Panc1 (cell line): Measurements from ENCODE around the gene KRT4. TPM values are rescaled to one million over a fixed set of nuclear protein-coding genes. Genes with fewer than 3 reads are reported as not detected.

Source experiments
- ATAC-seq: fragments of 200-7000 bp; cut with Tn5 transposase; 2 replicates; pipeline ENCODE4 v1.9.1; 2020; ENCODE audit warnings: mild to moderate bottlenecking, moderate library complexity
- BruUV-seq: library from RNA; stranded (reverse); fragments of 400-500 nt; replicated peaks from 2 replicates; lab custom pipeline; 2021; lab: Mats Ljungman, UMichigan
- CTCF ChIA-PET: fragments of 300-600 bp; sonication (Branson Sonifier 250); formaldehyde crosslinking; loops from one replicate; lab custom pipeline; 2022; ENCODE audit warnings: antibody characterized with exemption; lab: Charles Lee
- POLR2A ChIA-PET: fragments of 300-600 bp; sonication (Branson Sonifier 250); formaldehyde crosslinking; loops from one replicate; lab custom pipeline; 2022; ENCODE audit warnings: antibody characterized with exemption; lab: Charles Lee
- DNase-seq: peaks from one replicate; pipeline ENCODE4 v3.0.0-alpha.2; 2010; ENCODE audit warnings: low read depth, low spot score
- H3K27ac ChIP-seq: 2 replicates; pipeline ENCODE4 v1.5.1; 2011; ENCODE audit warnings: mild to moderate bottlenecking, low read length, inconsistent platforms
- H3K27me3 ChIP-seq: fragments of 200-500 bp; sonication (Bioruptor generic); 2 replicates; pipeline ENCODE4 v1.6.0; 2014; ENCODE audit warnings: low read length, inconsistent platforms; ENCODE audit not compliant: control insufficient read depth, insufficient read depth
- H3K36me3 ChIP-seq: fragments of 200-500 bp; sonication (Bioruptor generic); 2 replicates; pipeline ENCODE4 v1.5.1; 2014; ENCODE audit warnings: inconsistent platforms, mild to moderate bottlenecking, low read length, moderate library complexity; ENCODE audit not compliant: control insufficient read depth, insufficient read depth
- H3K4me1 ChIP-seq: 2 replicates; pipeline ENCODE4 v1.5.1; 2011; ENCODE audit warnings: inconsistent platforms, mild to moderate bottlenecking, low read length, moderate library complexity; ENCODE audit not compliant: control insufficient read depth, insufficient read depth
- H3K4me3 ChIP-seq, 2 experiments: 2 replicates each; pipeline ENCODE4 v1.5.1; 2011 to 2012; ENCODE audit warnings: low read depth in 2 of 2, low read length in 2 of 2, mild to moderate bottlenecking in 2 of 2, inconsistent platforms in 1 of 2, moderate library complexity in 1 of 2
- H3K9me3 ChIP-seq: fragments of 200-500 bp; sonication (Bioruptor generic); 2 replicates; pipeline ENCODE4 v1.5.1; 2014; ENCODE audit warnings: low read depth, mild to moderate bottlenecking, inconsistent platforms, low read length, moderate library complexity; ENCODE audit not compliant: control insufficient read depth, insufficient read depth
- CTCF ChIP-seq: fragments of 450-650 bp; IDR thresholded peaks from 2 replicates; pipeline ENCODE4 v1.5.1; 2017; ENCODE audit warnings: mild to moderate bottlenecking
- POLR2AphosphoS5 ChIP-seq: IDR thresholded peaks from 2 replicates; pipeline ENCODE4 v1.6.1; 2012; ENCODE audit warnings: mild to moderate bottlenecking, low read depth, low read length, moderate library complexity
- REST ChIP-seq, 2 experiments: IDR thresholded peaks; 2 replicates each; pipeline ENCODE4 v1.6.1; 2011 to 2012; ENCODE audit warnings: low read depth in 2 of 2, control low read depth in 1 of 2, low read length in 1 of 2, mild to moderate bottlenecking in 1 of 2, moderate library complexity in 1 of 2; ENCODE audit not compliant: insufficient read depth in 1 of 2
- SIN3A ChIP-seq: IDR thresholded peaks from 2 replicates; pipeline ENCODE4 v1.6.1; 2012; ENCODE audit warnings: low read depth, mild to moderate bottlenecking, low read length, moderate library complexity, borderline replicate concordance; ENCODE audit not compliant: insufficient read depth
- TCF7L2 ChIP-seq: IDR thresholded peaks from 2 replicates; pipeline ENCODE4 v1.6.1; 2011; ENCODE audit warnings: mild to moderate bottlenecking, low read depth, low read length, inconsistent platforms
- in situ Hi-C: cut with HindIII; loops from 2 replicates; pipeline ENCODE4 v1.10.0; 2016; ENCODE audit warnings: low sequenced_read_pairs, low pct_unique_long_range_greater_than_20kb
- intact Hi-C: fragments of 100-400 bp; cut with micrococcal nuclease; formaldehyde crosslinking; loops from one replicate; pipeline ENCODE4 v1.10.0; 2022; ENCODE audit not compliant: unreplicated experiment
- total RNA-seq: library from RNA; stranded (reverse); gene quantifications from one replicate; pipeline ENCODE4 v1.2.1, GENCODE V29; 2021; ENCODE audit not compliant: unreplicated experiment

Gene KRT4
- total RNA-seq, 1 experiment from 2014 or later: 0.15 TPM

- DNase-seq (no peak), ATAC-seq (peak; percentile 4; the same call in 1 of the 2 replicates)
- no TSS peak for BruUV-seq
- Histone ChIP-seq H3K36me3 (no peaks in the 10 kb centered on the region), H3K4me1 (peaks cover 3% of the 10 kb centered on the region; the same call in 1 of the 2 replicates), H3K27ac (no peak overlapping the region), H3K4me3 (no peak overlapping the region), H3K9me3 (no peaks in the 10 kb centered on the region), H3K27me3 (no peaks in the 10 kb centered on the region)
- ChIA-PET CTCF (no interaction called here), POLR2A (no interaction called here)
- in situ Hi-C loops (no loop called here), intact Hi-C loops (no loop called here)
- TF ChIP-seq SIN3A (no peak), POLR2AphosphoS5 (no peak), CTCF (no peak), TCF7L2 (no peak), REST (IDR thresholded peaks at IDR 0.05; ENCODE audit: insufficient read depth in 1 of 2, low read depth in 2 of 2, low read length in 1 of 2) (no peak)
Observed at GRCh38 chr12:52836491-52837412, 22.8 kb upstream of the KRT4 start.

GRCh38 chr12:52836042-52836466, 22.1 kb upstream of the KRT4 start:
- no peak overlapping the region for H3K27ac ChIP-seq
- intact Hi-C loops (no loop called here), in situ Hi-C loops (no loop called here)
- TF ChIP-seq TCF7L2: no peak
- no peak for TF ChIP-seq CTCF
- TF ChIP-seq REST (IDR thresholded peaks at IDR 0.05; ENCODE audit: insufficient read depth in 1 of 2, low read depth in 2 of 2, low read length in 1 of 2): no peak
- no peak for TF ChIP-seq POLR2AphosphoS5
- TF ChIP-seq SIN3A: no peak
- ChIA-PET CTCF (no interaction called here), POLR2A (no interaction called here)
- no peaks in the 10 kb centered on the region for H3K36me3 ChIP-seq
- DNase-seq: no peak
- H3K27me3 ChIP-seq: no peaks in the 10 kb centered on the region
- H3K4me3 ChIP-seq: no peak overlapping the region
- ATAC-seq: peak; percentile 59
- no peaks in the 10 kb centered on the region for H3K9me3 ChIP-seq
- peaks cover 3% of the 10 kb centered on the region; the same call in 1 of the 2 replicates for H3K4me1 ChIP-seq
- no TSS peak for BruUV-seq
